Measurements from ENCODE around the gene BBLN.

DNA sequence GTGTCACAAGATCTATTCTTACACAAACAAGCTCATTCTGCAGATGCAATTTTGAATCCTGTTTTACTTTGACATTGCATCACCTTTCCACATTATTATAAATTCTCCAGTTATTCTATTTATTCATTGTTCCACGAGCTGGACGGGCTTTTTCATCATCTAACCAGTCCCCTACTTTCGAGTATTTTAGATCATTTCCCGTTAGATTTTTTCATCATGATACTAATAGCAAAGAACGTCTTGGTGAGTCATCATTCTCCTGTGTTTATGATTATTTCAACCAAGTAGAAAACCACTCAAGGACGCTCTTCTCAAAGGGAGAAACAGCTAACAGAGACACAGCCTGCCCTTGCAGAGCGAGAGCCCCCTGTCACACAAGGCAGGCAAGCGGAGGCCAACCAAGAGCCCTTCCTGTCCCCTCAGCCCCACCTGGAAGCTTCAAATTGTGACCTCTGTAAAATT, 15.1 kb downstream of the BBLN start:
- TF ChIP-seq CTCF (IDR thresholded peaks at IDR 0.05; ENCODE audit: insufficient read depth, low read length), result no peak
- TF ChIP-seq POLR2AphosphoS5 (IDR thresholded peaks at IDR 0.05; ENCODE audit: low read depth), result no peak
- no peak for TF ChIP-seq GABPA (IDR thresholded peaks at IDR 0.05; ENCODE audit: low read depth)
- TF ChIP-seq REST (IDR thresholded peaks at IDR 0.05; ENCODE audit: insufficient replicate concordance, low read depth), result no peak
